HPDE6-E6E7 (cell line): ENCODE results near the gene GRB10.

Experiments used
- DNase-seq: peaks from one replicate; pipeline ENCODE4 v3.0.0; 2011; ENCODE audit warnings: missing footprints; ENCODE audit errors: extremely low spot score

Gene GRB10

DNA sequence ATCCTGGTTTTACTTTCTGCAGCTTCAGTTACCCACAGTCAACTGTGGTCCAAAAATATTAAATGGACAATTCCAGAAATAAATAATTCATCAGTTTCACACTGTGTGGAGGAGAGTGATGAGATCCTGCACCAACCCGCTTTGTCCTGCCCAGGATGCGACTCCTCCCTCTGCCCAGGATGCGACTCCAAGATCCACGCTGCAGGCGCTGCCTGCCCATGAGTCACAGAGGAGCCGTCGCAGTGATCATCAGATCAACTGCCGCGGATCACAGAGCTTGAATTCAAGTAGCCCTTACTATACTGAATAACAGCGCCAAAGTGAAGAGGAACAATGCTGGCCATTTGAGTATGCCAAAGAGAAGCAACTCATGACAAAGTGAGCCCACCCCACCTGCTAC, 61.5 kb downstream of the GRB10 start:
- peak; percentile 63 for DNase-seq

DNA sequence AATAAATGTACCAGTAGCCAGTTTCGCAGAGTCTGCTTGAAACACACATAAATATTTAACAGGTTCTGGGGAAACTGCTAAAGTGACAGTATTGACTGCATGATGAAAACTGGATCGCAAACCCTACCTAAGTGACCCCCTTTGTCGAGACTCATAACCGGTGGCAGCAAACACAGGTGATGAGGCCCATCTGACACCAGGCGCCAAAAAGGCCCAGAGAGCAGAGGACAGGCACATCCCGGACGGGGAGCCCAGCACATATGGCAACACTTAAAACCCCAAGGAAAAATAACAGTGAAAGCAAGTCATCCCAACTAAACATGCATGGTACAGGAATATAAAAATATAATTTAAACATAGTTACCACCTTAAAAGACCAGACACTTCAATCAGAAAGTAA, 62.4 kb downstream of the GRB10 start:
- no peak for DNase-seq

DNA sequence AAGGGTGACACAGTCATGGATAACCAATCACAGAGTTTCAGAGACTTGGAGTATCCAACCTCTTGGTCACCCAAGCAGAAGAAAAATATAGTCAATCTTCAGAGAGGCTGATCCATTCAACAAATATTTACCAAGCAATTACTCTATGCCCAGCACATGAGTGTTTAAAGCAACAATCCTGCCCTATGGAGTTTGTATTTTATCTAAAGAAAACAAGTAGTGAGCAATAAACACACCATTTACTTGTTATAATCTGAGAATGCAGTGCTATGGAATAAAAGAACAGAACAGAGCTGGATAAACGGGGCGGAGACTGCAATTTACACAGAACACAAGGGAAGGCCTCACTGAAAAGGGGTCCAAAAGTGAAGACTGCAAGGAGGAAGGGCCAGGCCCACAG, 63.8 kb downstream of the GRB10 start:
- DNase-seq = no peak

DNA sequence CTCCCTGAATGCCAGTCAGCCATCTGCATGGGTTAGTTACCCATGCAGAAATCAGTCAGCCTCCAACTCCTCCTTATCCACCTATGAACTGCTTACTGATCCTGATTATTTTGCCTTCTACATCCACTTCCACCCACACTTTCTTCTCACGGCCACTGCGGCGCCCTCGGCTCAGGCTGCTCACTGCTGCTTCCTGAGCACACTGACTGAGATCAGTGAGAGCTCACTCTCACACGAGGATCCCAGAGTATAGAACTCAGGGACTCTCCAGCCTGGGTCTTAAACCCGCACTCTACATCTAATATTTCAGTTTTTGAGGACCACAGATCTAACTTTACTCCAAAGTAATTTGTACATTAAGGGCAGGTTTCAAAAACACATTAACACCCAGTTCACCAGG, 64.4 kb downstream of the GRB10 start:
- DNase-seq = no peak

DNA sequence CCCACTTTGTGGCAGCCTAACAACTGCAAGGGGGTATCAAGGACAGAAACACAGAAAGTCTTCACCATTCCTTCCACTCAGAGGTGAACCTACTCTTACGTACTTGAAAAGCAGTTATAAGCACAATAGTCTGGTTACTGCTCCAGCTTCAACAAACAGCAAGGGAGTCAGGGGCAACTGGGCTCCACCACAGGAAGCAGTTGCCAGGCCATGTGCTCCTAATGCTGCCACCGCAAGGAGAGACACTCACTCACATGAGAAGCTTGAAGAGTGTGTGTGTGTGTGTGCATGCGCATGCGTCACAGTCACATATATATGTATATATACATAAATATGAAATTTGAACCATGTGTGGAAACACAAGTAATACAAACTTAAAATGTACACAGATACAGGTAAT, 65.5 kb downstream of the GRB10 start:
- DNase-seq = no peak

DNA sequence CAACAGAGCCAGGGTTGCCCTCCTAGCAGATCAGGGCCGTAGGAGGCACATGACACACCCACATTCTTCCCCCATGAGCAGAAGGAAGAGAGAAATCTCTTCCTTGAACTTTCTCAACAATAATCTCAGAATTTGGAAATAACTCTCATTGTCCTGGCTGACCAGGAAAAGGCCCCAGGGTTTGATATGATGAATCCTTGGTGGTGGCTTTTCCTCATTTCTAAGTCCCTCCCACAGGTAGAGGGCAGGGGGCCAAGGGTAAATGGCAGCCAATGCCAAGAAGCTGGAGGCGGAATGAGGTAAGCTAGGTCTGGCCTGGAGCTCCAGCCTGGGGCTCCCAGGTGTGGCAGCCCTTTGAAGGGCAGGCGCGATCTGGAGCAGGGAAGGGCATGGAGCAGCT, 67.8 kb downstream of the GRB10 start:
- peak; percentile 72 for DNase-seq

DNA sequence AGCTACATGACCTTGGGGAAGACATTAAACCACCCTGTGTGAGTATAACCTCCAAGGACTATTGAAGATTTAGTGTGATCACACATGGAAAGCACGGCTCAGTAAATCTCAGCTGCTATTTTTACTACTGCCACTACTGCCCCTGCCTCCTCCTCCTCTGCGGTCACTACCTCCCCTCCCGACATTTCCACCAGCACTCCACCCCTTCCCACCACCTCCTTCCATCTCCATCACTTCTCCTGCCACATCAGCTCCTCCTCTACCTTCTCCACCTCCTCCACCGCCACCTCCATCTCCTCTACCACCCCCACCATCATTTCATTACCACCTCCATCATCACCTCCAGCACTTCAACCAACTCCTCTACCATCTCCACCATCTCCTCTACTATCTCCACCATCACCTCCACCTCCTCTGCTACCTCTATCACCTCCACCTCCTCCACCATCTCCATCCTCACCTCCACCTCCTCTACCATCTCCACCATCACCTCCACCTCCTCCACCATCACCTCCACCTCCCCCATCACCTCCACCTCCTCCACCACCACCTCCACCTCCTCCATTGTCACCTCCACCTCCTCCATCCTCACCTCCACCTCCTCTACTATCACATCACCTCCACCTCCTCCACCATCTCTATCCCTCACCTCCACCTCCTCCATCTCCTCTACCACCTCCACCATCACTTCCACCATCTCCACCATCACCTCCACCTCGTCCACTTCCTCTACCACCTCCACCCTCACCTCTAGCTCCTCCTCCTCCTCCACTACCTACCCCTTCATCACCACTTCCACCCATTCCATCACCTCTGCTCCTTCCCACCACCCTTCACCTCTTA, 69.4 kb downstream of the GRB10 start:
- DNase-seq = no peak

DNA sequence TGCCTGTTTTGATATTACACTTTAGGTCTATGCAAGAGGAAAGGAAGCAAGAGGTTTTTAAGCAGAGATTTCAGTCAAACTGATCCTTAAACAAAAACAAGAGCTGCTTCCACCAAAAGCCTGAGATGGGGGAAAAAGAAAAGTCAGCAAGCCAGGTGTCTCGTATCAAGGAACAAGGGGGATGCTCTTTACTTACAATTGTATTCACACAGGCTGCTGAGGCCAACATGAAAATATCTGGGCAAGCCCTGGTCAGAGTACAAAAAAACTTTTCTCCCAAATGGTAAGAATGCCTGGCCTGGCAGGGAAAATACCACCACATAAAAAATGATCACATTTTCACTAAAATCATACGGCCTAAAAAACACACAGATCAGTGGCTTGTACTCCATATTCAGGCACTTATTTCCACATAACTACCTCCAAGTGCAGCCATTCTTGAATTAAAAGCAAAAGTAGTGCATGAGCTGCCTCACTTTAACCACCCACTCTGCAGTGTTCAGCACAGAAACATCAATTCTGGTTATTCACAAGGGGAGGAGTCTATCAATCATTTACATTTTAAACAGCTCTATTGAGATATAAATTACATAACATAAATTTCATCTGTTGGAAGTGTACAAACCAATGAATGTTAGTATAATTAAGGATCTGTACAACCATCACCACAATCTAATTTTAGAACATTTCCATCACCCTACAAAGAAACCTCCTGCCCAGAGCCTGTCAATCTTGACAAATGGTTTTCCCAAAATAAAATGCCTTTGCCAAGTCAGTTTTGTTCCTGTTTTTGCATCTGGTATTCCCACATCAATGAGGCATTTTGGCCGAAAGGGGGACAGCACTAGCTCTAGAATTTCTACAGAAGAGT, 70.2 kb downstream of the GRB10 start:
- no peak for DNase-seq

DNA sequence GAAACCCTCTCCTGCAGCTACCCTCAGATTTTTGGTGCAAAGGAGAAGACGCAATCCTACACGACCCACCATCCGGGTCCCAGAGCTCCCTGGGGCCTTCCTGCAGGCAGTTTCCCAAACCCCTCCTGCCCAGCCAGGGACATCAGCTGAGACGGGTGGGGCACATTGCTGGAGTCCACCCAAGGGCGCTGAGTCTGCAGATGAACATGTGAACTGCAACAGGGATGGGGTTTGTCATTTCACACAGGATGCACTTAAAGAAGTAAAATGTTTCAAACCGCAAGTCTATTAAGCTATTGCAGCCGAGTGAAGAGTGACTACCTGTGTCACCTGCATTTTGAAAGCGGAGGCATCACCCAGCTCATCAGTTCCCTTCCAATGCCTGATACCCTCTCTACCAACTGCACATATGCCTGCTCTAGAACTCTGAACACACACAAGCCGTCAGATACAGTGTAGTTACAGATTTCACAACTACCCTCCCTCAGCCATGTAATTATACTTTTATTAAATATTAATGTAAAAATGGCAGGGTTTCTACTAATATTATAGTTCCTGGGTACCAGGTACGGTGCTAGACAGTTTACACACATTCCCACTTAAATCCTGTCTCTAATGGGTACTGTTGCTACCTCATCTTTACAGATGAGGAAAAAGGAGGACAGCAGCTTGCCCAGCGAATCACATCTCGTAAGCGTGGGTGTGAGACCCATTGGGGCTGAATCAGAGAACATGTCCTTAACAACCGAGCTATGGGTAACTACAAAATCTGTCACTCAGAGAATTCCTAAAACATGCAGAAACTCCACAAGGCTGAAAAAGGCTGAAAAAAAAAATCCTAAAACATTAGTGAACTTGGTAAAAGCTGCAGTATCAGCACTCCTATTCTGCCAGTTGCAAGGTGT, 71.2 kb downstream of the GRB10 start:
- DNase-seq = no peak

DNA sequence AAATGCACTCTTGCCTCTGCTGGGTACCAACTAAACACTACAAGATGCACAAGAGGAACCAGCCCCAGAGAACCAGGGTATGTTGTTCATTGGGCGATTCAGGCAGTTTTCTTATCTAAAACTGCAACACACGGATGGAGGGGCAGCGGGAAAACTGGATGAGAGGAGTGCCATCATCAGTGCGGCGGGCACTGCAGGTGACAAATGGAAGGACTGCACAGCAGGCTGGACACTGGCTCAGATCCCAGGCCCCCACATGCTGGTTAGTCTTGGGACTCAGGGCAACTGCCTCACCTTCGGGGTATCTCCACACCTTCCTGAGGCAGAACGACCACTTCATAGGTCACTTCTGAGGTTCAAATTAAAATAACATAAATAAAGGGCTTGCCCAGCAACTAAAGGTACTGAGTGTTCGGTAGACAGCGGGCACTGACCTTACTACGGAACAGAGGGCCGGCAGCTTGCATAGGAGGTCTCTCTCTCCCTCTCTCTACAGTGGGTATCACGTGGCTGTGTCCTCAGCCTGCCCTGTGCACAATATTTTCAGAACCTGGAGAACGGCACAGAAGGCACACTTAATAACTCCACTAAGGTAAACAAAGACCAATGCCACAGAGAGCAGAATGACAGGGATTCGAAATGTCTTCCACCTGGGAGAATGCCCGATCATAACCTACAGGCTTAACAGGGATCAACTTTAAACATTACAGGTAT, 72.1 kb downstream of the GRB10 start:
- DNase-seq = no peak

DNA sequence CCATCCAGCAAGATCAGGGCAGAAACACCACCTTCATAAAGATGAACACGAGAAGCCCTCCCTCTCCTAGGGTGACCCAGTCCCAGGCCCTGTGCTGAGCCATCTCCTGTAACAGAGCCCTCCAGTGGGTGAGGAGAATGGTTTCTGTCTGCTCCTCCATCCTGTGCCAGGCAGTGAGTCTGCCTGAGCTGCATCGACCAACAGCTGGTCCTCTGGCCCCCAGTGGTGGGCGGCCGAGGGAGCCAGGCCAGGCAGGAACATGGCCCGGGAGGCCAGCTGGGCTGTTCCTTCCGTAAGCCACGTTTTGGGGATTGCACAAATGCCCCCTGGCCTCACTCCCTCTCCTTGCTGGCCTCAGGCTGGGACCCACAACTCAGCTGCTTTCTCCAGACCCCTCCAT, 73.5 kb downstream of the GRB10 start:
- no peak for DNase-seq

DNA sequence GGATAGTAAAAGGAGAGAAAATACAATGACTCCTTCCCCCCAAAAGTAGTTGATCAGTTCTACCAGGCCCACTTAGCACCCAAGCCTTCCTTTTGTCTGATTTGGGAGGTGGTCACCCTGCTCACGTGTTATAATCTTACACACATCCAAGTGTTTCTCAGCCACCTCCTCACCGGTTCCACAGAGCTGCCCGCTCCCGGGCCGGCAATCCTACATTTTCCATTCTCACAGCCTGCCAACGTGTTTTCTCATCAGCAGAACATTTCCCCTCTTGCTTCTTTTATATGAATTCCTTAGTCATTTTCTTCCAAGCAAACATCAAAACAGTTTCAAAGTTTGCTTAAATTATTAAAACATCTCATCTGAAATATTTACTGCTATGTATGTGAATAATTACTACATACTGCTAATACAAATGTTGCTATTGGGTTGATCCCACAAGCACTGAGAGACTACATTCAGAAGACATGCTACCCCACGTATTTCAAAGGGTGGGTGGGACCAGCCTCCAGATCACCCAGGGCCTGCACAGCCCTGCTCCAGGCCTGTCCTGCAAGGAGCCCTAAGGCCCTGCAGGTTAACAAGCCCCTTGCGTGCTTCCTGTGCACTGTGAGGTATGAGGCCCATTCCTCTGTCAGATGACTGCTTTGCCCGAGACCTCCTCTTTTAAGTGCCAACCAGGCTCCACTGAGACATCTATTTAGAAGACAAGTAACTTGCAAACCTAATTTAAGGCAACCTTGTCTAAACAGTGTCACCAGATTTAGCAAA, 75.3 kb downstream of the GRB10 start:
- no peak for DNase-seq

DNA sequence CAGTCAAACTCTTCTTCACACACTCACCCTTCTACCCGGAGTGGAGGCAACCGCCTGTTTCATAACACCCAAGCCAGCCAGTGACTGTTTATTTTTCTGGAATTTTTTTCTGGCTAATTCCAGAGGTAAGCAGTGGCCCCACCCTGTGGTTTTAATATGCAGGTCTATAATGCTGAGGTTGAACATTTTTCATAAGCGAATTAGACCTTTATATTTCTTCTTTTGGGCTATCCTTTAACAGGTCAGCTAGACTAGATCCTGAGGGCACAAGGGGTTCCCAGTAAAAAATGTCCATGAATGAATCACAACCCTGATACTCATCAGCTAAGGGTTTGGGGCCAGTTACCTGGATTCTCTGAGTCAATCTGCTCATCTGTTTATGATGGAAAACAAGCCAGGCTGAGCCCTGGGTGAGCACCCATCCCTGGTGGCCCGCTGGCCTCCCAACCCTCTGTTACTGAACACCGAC, 76.2 kb downstream of the GRB10 start:
- no peak for DNase-seq

DNA sequence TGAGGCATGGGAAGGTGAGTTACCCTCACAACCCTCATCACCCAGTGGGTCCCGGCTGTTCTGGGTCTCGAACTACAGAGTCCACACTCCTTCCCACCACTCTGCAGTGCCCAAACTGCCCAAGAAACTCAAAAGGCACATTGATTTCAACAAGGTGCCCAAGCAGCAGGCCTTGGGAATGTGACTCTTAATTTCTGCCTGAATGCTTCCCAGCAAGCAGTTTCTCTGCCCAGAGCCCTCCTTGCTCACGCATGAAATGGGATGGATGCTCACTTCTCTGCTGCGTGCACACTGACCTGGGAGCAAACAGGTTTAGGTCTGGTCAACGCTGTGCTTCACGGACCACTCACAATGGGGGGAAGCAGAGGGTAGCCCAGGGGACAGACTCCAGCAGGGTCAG, 77.9 kb downstream of the GRB10 start:
- DNase-seq = no peak

DNA sequence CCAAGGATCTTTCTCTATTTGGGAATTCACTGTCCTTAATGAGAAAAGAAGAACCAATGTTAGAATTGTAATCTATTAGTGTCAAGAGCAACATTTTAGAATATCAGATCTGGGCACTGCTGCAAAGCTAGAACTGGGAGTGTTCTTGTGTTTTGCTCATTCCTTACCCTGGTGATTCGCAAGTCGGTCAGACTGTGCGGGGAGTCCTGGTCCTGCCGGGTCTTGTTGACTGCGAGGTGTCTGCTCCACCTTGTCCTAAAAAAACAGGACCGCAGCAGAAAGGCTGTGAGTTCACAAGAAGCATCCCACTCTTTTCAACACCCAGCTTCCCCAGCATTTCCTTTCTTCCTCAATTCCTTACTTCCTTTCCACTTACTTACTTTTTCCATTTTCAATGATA, 79.0 kb downstream of the GRB10 start:
- peak; percentile 21 for DNase-seq

DNA sequence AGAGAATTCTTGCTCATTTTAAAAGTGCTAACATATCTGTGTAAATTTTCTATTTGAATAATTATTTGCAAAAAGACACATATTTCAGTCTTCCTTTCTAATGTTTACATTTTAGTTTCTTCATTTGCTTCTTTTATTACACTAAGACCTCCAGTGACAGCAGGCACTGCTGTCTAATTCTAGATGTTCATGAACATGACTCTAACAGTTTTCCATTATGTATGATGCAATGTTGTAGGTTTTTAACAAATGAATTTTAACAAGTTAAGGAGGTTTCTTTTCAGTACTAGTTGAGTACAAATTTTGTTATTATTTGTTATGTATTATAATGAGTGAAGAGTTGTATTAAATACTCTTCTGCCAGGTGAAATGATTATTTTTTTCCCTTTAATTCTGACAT, 83.6 kb downstream of the GRB10 start:
- DNase-seq = no peak

DNA sequence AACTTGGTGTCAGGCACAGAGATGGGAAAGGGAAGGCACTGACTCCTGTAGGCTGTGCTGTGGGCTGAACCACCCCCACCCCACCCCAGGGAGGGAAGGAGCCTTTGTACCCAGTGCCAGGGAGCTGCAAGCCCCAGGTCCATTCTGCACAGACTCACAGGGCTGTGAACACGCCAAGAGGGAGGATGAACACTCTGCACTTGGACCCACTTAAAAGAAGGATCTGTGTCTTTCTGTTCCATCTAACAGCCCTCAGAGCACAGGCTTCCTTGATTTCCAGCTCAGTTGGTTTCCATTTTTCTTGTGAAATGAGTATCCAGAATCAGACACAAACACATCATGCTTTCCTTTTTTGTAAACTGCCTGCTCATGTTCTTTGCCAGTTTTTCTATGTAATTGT, 84.9 kb downstream of the GRB10 start:
- DNase-seq = no peak

DNA sequence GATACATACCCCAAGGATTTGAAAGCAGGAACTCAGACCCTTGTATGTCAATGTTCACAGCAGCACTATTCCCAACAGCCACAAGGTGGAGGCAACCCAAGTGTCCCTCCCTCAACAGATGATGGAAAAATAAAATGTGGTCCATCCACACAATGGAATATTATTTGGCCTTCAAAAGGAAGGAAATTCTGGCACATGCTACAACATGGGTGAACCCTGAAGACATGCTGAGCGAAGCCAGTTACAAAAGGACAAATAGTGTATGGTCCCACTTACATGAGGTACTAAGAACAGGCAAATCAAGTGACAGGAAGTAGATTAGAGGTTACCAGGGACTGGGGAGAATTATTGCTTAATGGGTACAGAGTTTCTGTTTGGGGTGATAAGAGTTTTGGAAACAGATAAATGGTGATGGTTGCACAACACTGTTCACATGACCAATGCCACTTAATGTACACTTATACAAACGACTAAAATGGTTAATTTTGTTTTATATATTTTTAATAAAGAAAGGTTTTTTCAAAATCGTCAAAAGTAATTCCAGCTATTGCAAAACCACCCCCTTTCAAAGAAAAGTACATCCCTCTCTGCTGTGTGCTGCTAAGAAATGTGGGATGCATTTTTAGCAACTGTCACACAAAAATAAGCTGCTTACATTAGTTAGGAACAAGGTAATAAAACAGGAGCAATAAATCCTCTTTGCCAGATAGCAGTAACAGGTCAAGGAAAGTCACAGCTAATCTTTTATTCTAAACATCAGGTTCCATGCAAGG, 85.7 kb downstream of the GRB10 start:
- no peak for DNase-seq

DNA sequence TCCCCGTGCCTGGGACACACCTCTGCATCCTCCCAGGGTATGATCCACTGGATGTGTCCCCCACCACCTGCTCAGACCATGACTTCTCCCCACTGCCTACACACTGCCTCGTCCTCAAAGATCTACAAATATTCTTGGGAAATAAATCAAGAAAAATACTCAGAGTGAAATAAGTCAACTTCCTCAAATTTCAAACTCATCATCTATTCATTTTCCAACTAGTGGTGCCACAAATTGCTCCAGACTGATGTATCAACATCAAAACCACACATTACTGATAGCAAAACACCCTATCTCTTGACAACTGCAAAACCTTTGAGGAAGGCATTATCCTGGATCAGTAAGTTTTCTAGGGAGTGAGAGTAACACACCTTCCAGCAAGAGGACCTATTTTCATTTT, 87.7 kb downstream of the GRB10 start:
- DNase-seq = no peak
